Measurements from ENCODE around the gene SH3BP2.

- no peak for TF ChIP-seq POLR2AphosphoS5 (IDR thresholded peaks at IDR 0.05)
- no peak for TF ChIP-seq EP300 (IDR thresholded peaks at IDR 0.05)
These were observed 10.0 kb downstream of the SH3BP2 start for GRCh38 chr4:2802618-2803531.

All from sigmoid colon (tissue), 4 donors.